ENCODE data around the gene ALKBH4. TPM values are rescaled to one million over a fixed set of nuclear protein-coding genes. Genes with fewer than 3 reads are reported as not detected.

The ALKBH4 gene
- total and polyA plus RNA-seq, 7 donors = 8.0 to 26.7 (median 10.2) TPM

- Histone ChIP-seq H3K27me3 (no peaks in the 10 kb centered on the region), H3K4me1 (peaks cover 0 to 30% (median 29%) of the 10 kb centered on the region in 4 donors), H3K27ac (peak within 1 kb of the TSS; percentile 50 to 75 (median 64)), H3K4me3 (peak within 1 kb of the TSS; percentile 55 to 98 (median 79)), H3K36me3 (no peaks in the 10 kb centered on the region), H3K9me3 (no peaks in the 10 kb centered on the region)
- WGBS, 2 donors = 1% methylated on average over 90 of the region's 90 CpGs
- intact Hi-C loops (cut with DNase I) = no loop called here
- no peak for TF ChIP-seq POLR2AphosphoS5 (IDR thresholded peaks at IDR 0.05)
- no peak for TF ChIP-seq CTCF (IDR thresholded peaks at IDR 0.05)
- no peak for TF ChIP-seq POLR2A (IDR thresholded peaks at IDR 0.05)
- no peak for TF ChIP-seq EP300 (IDR thresholded peaks at IDR 0.05)
- peak; percentile 89 for DNase-seq
Measured at GRCh38 chr7:102433219-102434038, 31.2 kb downstream of the ALKBH4 start, which contains the start of gene ORAI2. ORAI2 (plus strand) TSS chr7:102433575; CDS start chr7:102438957, 5,382 bp downstream.

- Histone ChIP-seq H3K4me1 (peaks cover 0 to 30% (median 29%) of the 10 kb centered on the region in 4 donors), H3K9me3 (no peaks in the 10 kb centered on the region), H3K4me3 (peak overlapping the region; percentile 55 to 98 (median 79)), H3K36me3 (no peaks in the 10 kb centered on the region), H3K27me3 (no peaks in the 10 kb centered on the region), H3K27ac (peak overlapping the region; percentile 50 to 75 (median 64))
- 26% methylated on average over 27 of the region's 27 CpGs for WGBS, 2 donors
- intact Hi-C loops (cut with DNase I) = no loop called here
- TF ChIP-seq POLR2A (IDR thresholded peaks at IDR 0.05) = no peak
- no peak for TF ChIP-seq EP300 (IDR thresholded peaks at IDR 0.05)
- no peak for TF ChIP-seq CTCF (IDR thresholded peaks at IDR 0.05)
- no peak for TF ChIP-seq POLR2AphosphoS5 (IDR thresholded peaks at IDR 0.05)
- no peak for DNase-seq
Measured at GRCh38 chr7:102432442-102433218, 32.0 kb downstream of the ALKBH4 start.

DNA sequence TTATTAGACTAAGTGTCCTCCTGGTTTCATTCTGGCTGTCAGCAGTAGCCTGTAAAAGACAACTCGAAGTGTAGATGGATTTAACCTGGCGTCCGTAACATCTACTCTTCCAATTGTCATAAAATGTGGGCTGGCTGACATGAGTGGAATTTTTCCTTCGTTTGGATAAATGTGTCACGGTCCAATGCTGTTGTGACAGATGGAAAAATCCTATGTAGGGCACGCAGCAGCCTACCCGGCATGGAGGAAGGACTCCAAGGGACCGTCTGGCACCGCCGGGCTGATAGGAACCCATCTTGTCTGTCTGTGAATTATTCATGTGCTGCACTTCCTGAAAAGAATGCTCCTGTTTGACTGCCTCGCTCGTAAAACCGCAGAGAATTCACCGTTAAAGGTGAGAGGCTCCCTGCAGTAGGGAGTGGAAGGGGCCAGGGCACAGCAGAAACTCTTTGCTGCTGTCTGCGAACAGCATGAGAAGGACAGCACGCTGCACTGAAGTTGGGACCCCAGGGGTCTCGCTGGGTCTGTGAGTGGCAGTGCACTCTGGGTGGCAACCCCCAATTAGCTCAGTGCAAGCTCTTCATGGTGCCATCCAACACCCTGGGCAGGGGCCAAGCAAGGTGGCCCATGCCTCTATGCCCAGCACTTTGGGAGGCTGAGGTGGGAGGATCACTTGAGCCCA is 32.9 kb downstream of the ALKBH4 start:
- Histone ChIP-seq H3K4me1 (peaks cover 0 to 30% (median 29%) of the 10 kb centered on the region in 4 donors), H3K36me3 (peaks cover 0 to 7% (median 4%) of the 10 kb centered on the region in 4 donors), H3K4me3 (no peak overlapping the region), H3K27me3 (no peaks in the 10 kb centered on the region), H3K27ac (peak overlapping the region; percentile 18 to 75 (median 40)), H3K9me3 (no peaks in the 10 kb centered on the region)
- no peak for TF ChIP-seq EP300 (IDR thresholded peaks at IDR 0.05)
- no peak for TF ChIP-seq POLR2A (IDR thresholded peaks at IDR 0.05)
- TF ChIP-seq POLR2AphosphoS5 (IDR thresholded peaks at IDR 0.05) = no peak
- TF ChIP-seq CTCF (IDR thresholded peaks at IDR 0.05) = no peak
- intact Hi-C loops (cut with DNase I) = no loop called here
- no peak for DNase-seq
- WGBS, 2 donors = 7 to 17% methylated on average over 17 of the region's 17 CpGs

DNA sequence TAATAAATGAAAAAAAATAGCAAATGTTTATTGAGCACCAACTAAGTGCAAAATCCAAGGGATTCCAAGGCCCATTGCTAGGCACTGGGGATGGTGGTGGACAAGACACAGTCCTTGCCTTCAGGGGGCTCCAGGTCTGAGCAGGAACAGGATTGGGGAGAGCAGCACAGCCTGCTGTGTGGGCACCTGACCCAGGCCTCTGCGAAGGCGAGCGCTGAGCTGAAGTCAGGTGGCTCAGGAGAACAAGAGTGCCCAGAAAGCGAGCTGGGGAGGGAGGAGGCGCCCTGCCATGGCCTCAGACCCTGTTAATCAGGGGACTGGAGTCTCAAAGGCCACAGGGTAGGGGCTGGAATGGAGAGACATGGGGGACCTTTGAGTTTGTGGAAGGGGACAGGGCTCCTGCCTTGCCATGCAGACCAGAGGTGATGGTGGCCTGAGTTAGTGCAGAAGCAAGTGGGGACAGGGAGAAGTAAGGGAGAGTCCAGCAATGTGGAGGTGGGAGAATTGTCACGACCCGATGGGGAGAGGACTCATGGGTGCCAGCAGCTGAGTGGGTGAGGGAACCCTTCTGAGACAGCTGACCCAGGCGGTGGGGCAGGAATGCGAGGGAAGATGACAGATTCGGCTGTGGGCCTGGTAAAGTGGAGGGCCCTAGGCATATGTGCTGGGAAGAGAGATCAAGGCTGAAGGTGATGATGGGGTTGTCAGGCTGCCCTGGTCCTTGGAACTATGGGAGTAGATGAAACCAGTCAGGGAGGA is 35.3 kb downstream of the ALKBH4 start:
- Histone ChIP-seq H3K4me3 (no peak overlapping the region), H3K27me3 (no peaks in the 10 kb centered on the region), H3K27ac (no peak overlapping the region), H3K9me3 (no peaks in the 10 kb centered on the region), H3K4me1 (peaks cover 0 to 28% (median 25%) of the 10 kb centered on the region in 4 donors), H3K36me3 (peaks cover 0 to 32% (median 21%) of the 10 kb centered on the region in 4 donors)
- TF ChIP-seq POLR2AphosphoS5 (IDR thresholded peaks at IDR 0.05) = no peak
- TF ChIP-seq POLR2A (IDR thresholded peaks at IDR 0.05) = no peak
- no peak for TF ChIP-seq CTCF (IDR thresholded peaks at IDR 0.05)
- no peak for TF ChIP-seq EP300 (IDR thresholded peaks at IDR 0.05)
- DNase-seq = no peak
- 95 to 97% methylated on average over 10 of the region's 10 CpGs for WGBS, 2 donors
- intact Hi-C loops (cut with DNase I) = no loop called here

Measured in sigmoid colon (tissue), 7 donors.